NCI-H128 (cell line): ENCODE results near the gene GGCX.

Experiments used
- DNase-seq: peaks from one replicate; lab custom pipeline; 2025; ENCODE audit not compliant: unreplicated experiment; lab: John Stamatoyannopoulos, UW

The GGCX gene

GRCh38 chr2:85522090-85522647, 39.1 kb downstream of the GGCX start:
- DNase-seq: no peak

GRCh38 chr2:85516653-85517389, 44.5 kb downstream of the GGCX start:
- DNase-seq: no peak

DNA sequence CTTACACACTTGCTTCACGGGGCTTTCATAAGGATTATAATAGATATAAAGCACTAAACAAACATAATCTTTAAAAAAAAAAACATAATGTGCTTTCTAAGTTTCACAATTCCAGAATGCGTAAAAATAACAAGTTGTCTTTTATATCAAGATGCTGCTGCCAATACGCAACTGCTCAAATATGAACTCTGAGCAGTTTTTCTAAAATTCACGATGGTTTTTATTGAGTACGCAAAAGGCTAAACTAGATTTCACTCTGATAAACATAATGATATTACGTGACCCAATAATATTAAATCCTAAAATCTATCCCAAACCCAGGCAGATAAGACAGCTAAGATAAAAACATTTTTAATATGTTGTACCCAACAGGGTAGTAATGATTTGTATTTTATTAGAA, 47.0 kb downstream of the GGCX start:
- no peak for DNase-seq

DNA sequence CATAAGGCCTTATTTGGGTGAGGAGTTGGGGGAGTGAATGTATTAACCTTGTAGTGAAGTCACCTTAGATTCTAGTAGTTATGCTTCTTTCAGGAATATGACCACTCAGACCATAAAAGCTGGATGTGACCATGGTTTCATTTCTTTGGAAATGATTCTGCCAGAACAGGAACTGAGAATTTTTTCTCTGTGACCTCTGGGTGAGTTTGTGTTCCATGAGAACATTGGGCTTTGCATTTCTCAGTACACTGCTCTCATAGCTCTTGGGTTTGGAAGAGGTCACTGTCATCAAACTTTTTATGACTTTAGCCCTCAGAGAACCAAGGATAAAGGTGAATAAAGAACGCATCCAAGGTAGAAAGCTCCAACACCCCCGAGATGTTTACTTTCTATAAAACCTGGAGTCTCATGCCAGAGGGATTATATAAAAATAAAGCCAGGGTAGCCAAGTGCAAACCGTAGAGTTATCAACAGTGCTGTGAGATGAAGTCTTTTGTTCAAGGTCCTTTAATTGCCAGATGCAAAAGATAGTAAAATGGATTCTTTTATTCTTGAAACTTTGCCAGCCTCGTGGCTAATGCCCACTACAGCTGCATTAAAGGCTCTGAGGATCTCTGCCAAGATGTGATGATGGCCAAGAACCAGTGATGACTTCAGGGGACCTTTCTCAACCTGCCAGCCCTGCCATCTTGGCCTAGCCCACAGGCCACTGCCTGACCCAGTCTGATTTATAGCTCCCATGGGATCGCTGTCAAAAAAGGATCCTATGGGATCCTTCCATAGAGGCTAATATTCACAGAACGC, 50.1 kb downstream of the GGCX start:
- no peak for DNase-seq

- no peak for DNase-seq
Measured at GRCh38 chr2:85506768-85507181, 54.5 kb downstream of the GGCX start.

GRCh38 chr2:85505551-85506238, 55.6 kb downstream of the GGCX start:
- DNase-seq: no peak

GRCh38 chr2:85504778-85505261, 56.5 kb downstream of the GGCX start:
- DNase-seq: no peak

DNA sequence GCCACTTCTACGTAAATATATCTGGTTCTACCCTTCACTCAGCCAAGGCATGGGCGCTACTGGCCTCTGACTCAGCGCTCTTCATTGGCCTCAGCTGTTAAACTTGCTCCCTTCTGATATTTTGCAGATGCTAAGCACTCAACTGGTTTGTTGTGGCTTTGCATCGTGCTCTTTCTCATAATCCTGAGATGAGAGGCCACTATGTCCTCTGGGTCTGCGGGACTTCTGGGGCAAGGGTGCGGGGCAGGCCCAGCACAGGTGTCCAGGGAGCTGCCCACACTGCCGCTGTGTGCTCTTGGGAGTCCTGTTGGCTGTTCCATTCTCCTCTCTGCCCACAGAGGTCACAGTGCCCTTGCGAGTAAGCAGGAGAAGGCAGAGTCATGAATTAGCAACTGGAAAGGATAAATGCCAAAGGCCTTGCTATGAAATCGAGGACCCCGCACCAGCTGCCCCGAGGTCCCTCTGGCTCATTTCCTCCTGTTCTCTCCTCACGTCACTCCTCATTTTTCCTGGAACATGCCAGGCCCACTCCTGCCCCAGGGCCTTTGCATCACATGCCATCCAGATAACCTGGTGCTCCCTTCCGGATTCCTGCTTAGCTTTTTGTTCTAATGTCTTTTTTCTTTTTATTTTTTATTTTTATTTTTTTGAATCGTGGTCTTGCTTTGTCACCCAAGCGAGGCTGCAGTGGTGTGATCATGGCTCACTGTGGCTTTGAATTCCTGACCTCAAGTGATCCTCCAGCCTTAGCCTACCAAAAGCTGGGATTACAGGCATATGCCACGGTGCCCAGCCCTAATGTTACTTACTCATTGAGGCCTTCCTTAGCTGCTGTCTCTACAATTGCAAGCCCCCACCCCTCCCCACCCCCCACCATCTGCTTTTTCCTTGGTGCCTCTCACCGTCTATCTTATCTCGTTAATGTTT, 57.2 kb downstream of the GGCX start:
- DNase-seq: no peak

DNA sequence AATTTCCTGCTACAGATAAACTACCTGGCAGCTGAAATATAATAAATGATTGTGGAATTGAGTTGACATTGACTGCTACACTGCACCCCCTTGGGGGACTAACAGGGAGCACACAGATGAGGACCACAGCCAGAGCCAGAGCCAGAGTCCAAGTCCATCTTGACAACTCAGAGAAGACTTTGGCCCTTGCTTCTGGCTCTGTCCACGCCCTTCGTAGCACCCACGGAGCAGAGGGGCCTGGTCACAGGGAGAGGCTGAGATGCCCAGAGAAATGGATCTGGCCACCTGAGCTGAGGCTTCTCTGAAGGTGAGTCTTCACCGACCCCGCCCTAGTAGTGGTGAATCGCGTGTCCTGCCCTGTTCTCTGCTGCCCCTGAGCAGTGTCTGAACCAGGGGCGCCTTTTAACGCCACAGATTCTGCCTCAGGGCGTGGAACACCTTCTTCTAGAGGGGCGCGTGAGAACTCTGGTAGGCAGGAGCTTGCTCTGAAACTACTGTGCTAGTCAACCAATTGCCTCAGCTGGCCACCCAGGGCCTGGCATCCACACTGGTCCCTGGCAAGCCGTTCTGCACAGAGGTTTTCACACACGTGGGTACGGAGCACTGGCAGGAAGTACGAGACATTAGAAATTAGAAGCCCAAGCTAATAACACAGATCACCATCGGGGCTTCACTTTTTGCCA, 58.0 kb downstream of the GGCX start:
- DNase-seq: no peak

GRCh38 chr2:85502720-85503119, 58.6 kb downstream of the GGCX start:
- no peak for DNase-seq

DNA sequence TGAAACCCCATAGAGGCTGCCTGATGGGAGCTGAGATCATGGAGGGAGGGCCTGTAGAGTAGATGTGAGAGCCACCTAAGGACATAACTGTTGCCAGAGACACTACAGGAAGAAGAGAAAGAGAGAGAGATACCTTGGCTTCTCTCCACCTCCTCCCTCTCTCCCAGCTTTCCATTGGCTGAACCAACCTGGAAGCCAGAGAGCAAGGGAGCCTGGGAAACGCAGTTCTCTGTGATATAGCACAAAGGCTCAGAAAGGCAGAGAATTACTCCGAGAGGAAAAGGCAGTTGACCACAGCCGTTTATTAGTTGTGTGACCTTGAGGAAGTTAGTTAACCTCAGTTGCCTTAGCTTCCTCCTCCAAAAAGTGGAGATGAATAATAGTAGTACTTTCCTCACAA, 60.0 kb downstream of the GGCX start:
- no peak for DNase-seq

- no peak for DNase-seq
Measured at GRCh38 chr2:85497944-85498630, 63.2 kb downstream of the GGCX start.

GRCh38 chr2:85496436-85496835, 64.9 kb downstream of the GGCX start:
- DNase-seq: no peak
